Tibial artery (tissue), 4 donors: ENCODE measurements around the gene TMEM150B.
A peak's percentile ranks its signal among the peaks of the same experiment; 100 is the strongest.

Experiments used
- DNase-seq, 2 donors: peaks; one replicate each; pipeline ENCODE4 v3.0.0-alpha.2; 2019
- H3K27ac ChIP-seq, 2 donors: fragments of 200-600 bp; sonication (generic) in 1 of 2; 1 replicate in 1 of 2; 2 replicates in 1 of 2; pipeline ENCODE4 v1.5.1; 2018 to 2019; ENCODE audit warnings: mild to moderate bottlenecking in 1 of 2
- H3K27me3 ChIP-seq, 2 donors: fragments of 200-600 bp; sonication (generic) in 1 of 2; one replicate each; pipeline versions ENCODE4 v1.5.1 to v1.6.0; 2016 to 2019
- H3K36me3 ChIP-seq, 3 donors: fragments of 200-600 bp; sonication (generic) in 2 of 3; one replicate each; pipeline ENCODE4 v1.5.1; 2016 to 2019; ENCODE audit warnings: mild to moderate bottlenecking in 2 of 3
- H3K4me1 ChIP-seq, 4 donors: fragments of 200-600 bp; sonication (generic) in 2 of 4; 1 replicate in 3 of 4; 2 replicates in 1 of 4; pipeline ENCODE4 v1.5.1; 2016 to 2019
- H3K4me3 ChIP-seq, 2 donors: fragments of 200-600 bp; sonication (generic) in 1 of 2; 1 replicate in 1 of 2; 2 replicates in 1 of 2; pipeline ENCODE4 v1.5.1; 2018 to 2019; ENCODE audit warnings: mild to moderate bottlenecking in 2 of 2
- H3K9me3 ChIP-seq, 3 donors: fragments of 200-600 bp; sonication (generic) in 1 of 3; one replicate each; pipeline ENCODE4 v1.5.1; 2016 to 2019
- CTCF ChIP-seq, 2 experiments: fragments of 200-600 bp in 1 of 2; fragments of 450-650 bp in 1 of 2; IDR thresholded peaks; one replicate each; pipeline ENCODE4 v1.5.1; 2017 to 2019; ENCODE audit warnings: antibody characterized with exemption in 2 of 2, mild to moderate bottlenecking in 1 of 2, moderate library complexity in 1 of 2
- intact Hi-C: fragments of 100-400 bp; cut with DNase I; formaldehyde crosslinking; loops from one replicate; pipeline ENCODE4 v1.15.0; 2023; ENCODE audit warnings: low total_unique reads

The TMEM150B gene

DNA sequence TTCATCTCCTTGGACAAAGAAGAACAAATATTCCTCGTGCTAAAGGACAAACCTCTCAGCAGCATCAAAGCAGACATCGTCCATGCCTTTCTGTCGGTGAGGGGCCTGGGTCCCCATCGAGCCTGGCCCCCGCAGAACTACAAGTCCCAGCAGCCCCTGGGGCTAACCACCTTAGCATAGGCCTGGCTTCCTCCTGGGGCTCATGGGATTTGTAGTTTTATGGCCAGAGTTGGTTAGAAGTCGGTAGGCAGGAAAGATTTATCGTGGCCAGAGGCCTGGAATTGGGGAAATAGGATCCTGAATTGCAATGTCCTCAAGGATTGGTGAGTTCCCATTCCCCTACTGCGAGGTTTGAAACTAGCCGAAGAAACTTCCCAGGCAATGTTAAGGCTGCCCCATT is 19.6 kb downstream of the TMEM150B start:
- peaks cover 0 to 9% (median 6%) of the 10 kb centered on the region in 3 donors for H3K36me3 ChIP-seq
- no peak for TF ChIP-seq CTCF (IDR thresholded peaks at IDR 0.05)
- H3K27me3 ChIP-seq, result peaks cover 0 to under 1% of the 10 kb centered on the region in 2 donors
- H3K4me3 ChIP-seq, result no peak overlapping the region
- H3K4me1 ChIP-seq, result peaks cover 0 to 6% (median 0%) of the 10 kb centered on the region in 4 donors
- intact Hi-C loops, result no loop called here
- no peak overlapping the region for H3K27ac ChIP-seq
- DNase-seq, result peak in 1 of 2 donors; percentile 42
- H3K9me3 ChIP-seq, result no peaks in the 10 kb centered on the region

GRCh38 chr19:55304980-55305379 is 20.2 kb downstream of the TMEM150B start:
- Histone ChIP-seq H3K27me3 (no peaks in the 10 kb centered on the region), H3K4me1 (peaks cover 0 to 6% (median 0%) of the 10 kb centered on the region in 4 donors), H3K9me3 (no peaks in the 10 kb centered on the region), H3K27ac (no peak overlapping the region), H3K36me3 (peaks cover 0 to 9% (median 6%) of the 10 kb centered on the region in 3 donors), H3K4me3 (no peak overlapping the region)
- intact Hi-C loops, result loop anchor here (5.0 kb wide), 2 partner anchors 37 to 77 kb away; partner anchors contain the start of gene TMEM238
- no peak for TF ChIP-seq CTCF (IDR thresholded peaks at IDR 0.05)
- DNase-seq, result no peak

- DNase-seq, result no peak
- H3K27ac ChIP-seq, result no peak overlapping the region
- no peak for TF ChIP-seq CTCF (IDR thresholded peaks at IDR 0.05)
- peaks cover 0 to 9% (median 4%) of the 10 kb centered on the region in 3 donors for H3K36me3 ChIP-seq
- H3K9me3 ChIP-seq, result no peaks in the 10 kb centered on the region
- H3K27me3 ChIP-seq, result peaks cover 0 to 2% of the 10 kb centered on the region in 2 donors
- intact Hi-C loops, result loop anchor here (5.0 kb wide), 2 partner anchors 38 to 78 kb away; partner anchors contain the start of gene TMEM238
- peaks cover 0 to 6% (median 0%) of the 10 kb centered on the region in 4 donors for H3K4me1 ChIP-seq
- no peak overlapping the region for H3K4me3 ChIP-seq
These were observed 20.7 kb downstream of the TMEM150B start for GRCh38 chr19:55304279-55304978.

DNA sequence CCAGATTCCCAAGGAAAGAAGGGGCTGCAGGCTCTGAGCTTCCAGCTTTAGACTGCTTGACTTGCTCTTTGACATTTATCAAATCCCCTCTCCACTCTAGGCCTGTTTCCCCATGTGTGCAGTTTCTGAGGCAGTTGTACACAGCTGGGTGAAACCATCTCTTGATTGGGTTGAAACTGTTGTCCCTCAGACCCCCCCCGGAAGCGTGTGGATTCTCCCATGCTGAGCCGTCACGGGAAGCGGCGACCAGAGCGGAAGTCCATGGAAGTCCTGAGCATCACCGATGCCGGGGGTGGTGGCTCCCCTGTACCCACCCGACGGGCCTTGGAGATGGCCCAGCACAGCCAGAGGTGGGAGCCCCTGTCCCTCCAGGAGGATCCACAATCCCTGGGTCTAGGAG is 21.7 kb downstream of the TMEM150B start:
- H3K27me3 ChIP-seq, result peaks cover 0 to 2% of the 10 kb centered on the region in 2 donors
- no peak overlapping the region for H3K4me3 ChIP-seq
- H3K27ac ChIP-seq, result no peak overlapping the region
- H3K36me3 ChIP-seq, result peaks cover 0 to 9% (median 0%) of the 10 kb centered on the region in 3 donors
- intact Hi-C loops, result loop anchor here (5.0 kb wide), 2 partner anchors 39 to 79 kb away; partner anchors contain the start of gene TMEM238
- no peaks in the 10 kb centered on the region for H3K9me3 ChIP-seq
- TF ChIP-seq CTCF (IDR thresholded peaks at IDR 0.05), result no peak
- no peak for DNase-seq
- peaks cover 0 to 6% (median 0%) of the 10 kb centered on the region in 4 donors for H3K4me1 ChIP-seq

DNA sequence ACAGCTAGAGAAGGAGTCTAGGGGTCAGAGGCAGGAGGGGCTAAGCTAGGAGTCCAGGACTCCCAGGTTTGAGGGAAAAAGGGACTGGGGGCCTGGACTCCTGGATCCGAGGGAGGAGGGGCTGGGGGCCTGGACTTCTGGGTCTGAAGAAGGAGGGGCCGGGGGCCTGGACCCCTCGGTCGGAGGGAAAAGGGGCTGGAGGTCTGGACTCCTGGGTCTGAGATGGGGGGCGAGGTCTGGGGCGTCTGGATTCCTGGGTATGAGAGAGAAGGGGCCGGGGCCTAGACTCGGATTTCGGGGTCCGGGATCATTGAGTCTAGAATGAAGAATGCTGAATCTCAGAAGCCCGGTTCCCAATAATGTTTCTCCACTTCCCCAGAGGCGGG is 22.8 kb downstream of the TMEM150B start:
- peaks cover 0 to 9% (median 0%) of the 10 kb centered on the region in 3 donors for H3K36me3 ChIP-seq
- H3K4me1 ChIP-seq, result peaks cover 0 to 6% (median 0%) of the 10 kb centered on the region in 4 donors
- intact Hi-C loops, result loop anchor here (5.0 kb wide), 2 partner anchors 40 to 80 kb away; partner anchors contain the start of gene TMEM238
- H3K9me3 ChIP-seq, result no peaks in the 10 kb centered on the region
- peaks cover 0 to 2% of the 10 kb centered on the region in 2 donors for H3K27me3 ChIP-seq
- no peak for TF ChIP-seq CTCF (IDR thresholded peaks at IDR 0.05)
- no peak overlapping the region for H3K4me3 ChIP-seq
- no peak overlapping the region for H3K27ac ChIP-seq
- DNase-seq, result no peak
